MM.1S (cell line): Measurements from ENCODE around the gene FBXL12.

Experiments used
- DNase-seq: peaks from one replicate; pipeline ENCODE4 v3.0.0-alpha.2; 2015
- H2AFZ ChIP-seq: fragments of 300-600 bp; sonication (generic); 2 replicates; pipeline ENCODE4 v1.6.0; 2016; ENCODE audit warnings: antibody characterized with exemption, low read length
- H3F3A ChIP-seq: fragments of 300-600 bp; sonication (generic); 2 replicates; pipeline ENCODE4 v1.6.1; 2016; ENCODE audit warnings: mild to moderate bottlenecking, antibody characterized with exemption, low read length, moderate library complexity, mixed read lengths; ENCODE audit not compliant: insufficient read depth
- H3K27ac ChIP-seq: fragments of 300-600 bp; sonication (generic); 2 replicates; pipeline ENCODE4 v1.5.1; 2016; ENCODE audit warnings: mild to moderate bottlenecking, low read length
- H3K27me3 ChIP-seq: fragments of 300-600 bp; sonication (generic); replicated peaks from 2 replicates; pipeline ENCODE4 v1.6.0; 2016; ENCODE audit warnings: low read length; ENCODE audit not compliant: insufficient read depth
- H3K36me3 ChIP-seq: fragments of 300-600 bp; sonication (generic); replicated peaks from 2 replicates; pipeline ENCODE4 v1.6.1; 2016; ENCODE audit warnings: mild to moderate bottlenecking, low read length, mixed read lengths; ENCODE audit not compliant: insufficient read depth
- H3K4me1 ChIP-seq: fragments of 300-600 bp; sonication (generic); 2 replicates; pipeline ENCODE4 v1.6.1; 2016; ENCODE audit warnings: low read length, mixed read lengths
- H3K4me2 ChIP-seq: fragments of 300-600 bp; sonication (generic); 2 replicates; pipeline ENCODE4 v1.6.0; 2016; ENCODE audit warnings: low read depth, low read length
- H3K4me3 ChIP-seq: fragments of 300-600 bp; sonication (generic); 2 replicates; pipeline ENCODE4 v1.5.1; 2016; ENCODE audit warnings: low read length, mixed read lengths
- H3K79me2 ChIP-seq: fragments of 300-600 bp; sonication (generic); 2 replicates; pipeline ENCODE4 v1.6.1; 2016; ENCODE audit warnings: mixed run types, low read length, mixed read lengths
- H3K9ac ChIP-seq: fragments of 300-600 bp; sonication (generic); 2 replicates; pipeline ENCODE4 v1.6.1; 2016; ENCODE audit warnings: low read length, mixed read lengths
- H3K9me2 ChIP-seq: fragments of 300-600 bp; sonication (generic); replicated peaks from 2 replicates; pipeline ENCODE4 v1.6.1; 2016; ENCODE audit warnings: mild to moderate bottlenecking, low read length, mixed read lengths; ENCODE audit not compliant: insufficient read depth
- H3K9me3 ChIP-seq: fragments of 300-600 bp; sonication (generic); replicated peaks from 2 replicates; pipeline ENCODE4 v1.6.1; 2016; ENCODE audit warnings: mild to moderate bottlenecking, low read length, mixed read lengths; ENCODE audit not compliant: insufficient read depth
- H4K20me1 ChIP-seq: fragments of 300-600 bp; sonication (generic); 2 replicates; pipeline ENCODE4 v1.6.1; 2016; ENCODE audit warnings: mild to moderate bottlenecking, low read length, moderate library complexity, mixed read lengths; ENCODE audit not compliant: insufficient read depth
- EZH2 ChIP-seq: fragments of 300-600 bp; sonication (generic); optimal IDR thresholded peaks from 2 replicates; pipeline ENCODE3; 2017; ENCODE audit warnings: low read depth, mild to moderate bottlenecking, antibody characterized with exemption, low read length, mixed read lengths
- EZH2phosphoT487 ChIP-seq: fragments of 300-600 bp; sonication (generic); IDR thresholded peaks from 2 replicates; pipeline ENCODE4 v1.6.1; 2018; ENCODE audit warnings: antibody characterized with exemption, low read length
- TF ChIP-seq, protein P1 (sequence below): fragments of 300-600 bp; sonication (generic); IDR thresholded peaks from 2 replicates; pipeline ENCODE4 v1.5.1; 2016; ENCODE audit warnings: antibody characterized with exemption, low read length, mixed read lengths

FBXL12 gene

GRCh38 chr19:9860407-9860806 is 41.5 kb upstream of the FBXL12 start:
- TF ChIP-seq, protein P1, sequence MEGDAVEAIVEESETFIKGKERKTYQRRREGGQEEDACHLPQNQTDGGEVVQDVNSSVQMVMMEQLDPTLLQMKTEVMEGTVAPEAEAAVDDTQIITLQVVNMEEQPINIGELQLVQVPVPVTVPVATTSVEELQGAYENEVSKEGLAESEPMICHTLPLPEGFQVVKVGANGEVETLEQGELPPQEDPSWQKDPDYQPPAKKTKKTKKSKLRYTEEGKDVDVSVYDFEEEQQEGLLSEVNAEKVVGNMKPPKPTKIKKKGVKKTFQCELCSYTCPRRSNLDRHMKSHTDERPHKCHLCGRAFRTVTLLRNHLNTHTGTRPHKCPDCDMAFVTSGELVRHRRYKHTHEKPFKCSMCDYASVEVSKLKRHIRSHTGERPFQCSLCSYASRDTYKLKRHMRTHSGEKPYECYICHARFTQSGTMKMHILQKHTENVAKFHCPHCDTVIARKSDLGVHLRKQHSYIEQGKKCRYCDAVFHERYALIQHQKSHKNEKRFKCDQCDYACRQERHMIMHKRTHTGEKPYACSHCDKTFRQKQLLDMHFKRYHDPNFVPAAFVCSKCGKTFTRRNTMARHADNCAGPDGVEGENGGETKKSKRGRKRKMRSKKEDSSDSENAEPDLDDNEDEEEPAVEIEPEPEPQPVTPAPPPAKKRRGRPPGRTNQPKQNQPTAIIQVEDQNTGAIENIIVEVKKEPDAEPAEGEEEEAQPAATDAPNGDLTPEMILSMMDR, result no peak
- TF ChIP-seq EZH2 (no peak), EZH2phosphoT487 (no peak)
- no peaks in the 10 kb centered on the region for H3K9me3 ChIP-seq
- no peaks in the 10 kb centered on the region for H3K36me3 ChIP-seq
- H3K9ac ChIP-seq, result no peak overlapping the region
- no peaks in the 10 kb centered on the region for H3K9me2 ChIP-seq
- no peak overlapping the region for H3K4me3 ChIP-seq
- no peak overlapping the region for H3K27ac ChIP-seq
- H3K4me2 ChIP-seq, result no peak overlapping the region
- H2AFZ ChIP-seq, result no peak overlapping the region
- H3F3A ChIP-seq, result no peaks in the 10 kb centered on the region
- no peaks in the 10 kb centered on the region for H3K27me3 ChIP-seq
- no peaks in the 10 kb centered on the region for H3K79me2 ChIP-seq
- DNase-seq, result no peak
- H4K20me1 ChIP-seq, result no peaks in the 10 kb centered on the region
- H3K4me1 ChIP-seq, result no peaks in the 10 kb centered on the region

GRCh38 chr19:9858766-9859165 is 39.9 kb upstream of the FBXL12 start:
- H3K4me1 ChIP-seq, result no peaks in the 10 kb centered on the region
- no peak overlapping the region for H3K4me2 ChIP-seq

GRCh38 chr19:9857920-9858746 is 39.3 kb upstream of the FBXL12 start:
- no peak overlapping the region for H3K9ac ChIP-seq
- no peak overlapping the region for H3K4me3 ChIP-seq
- no peak overlapping the region for H2AFZ ChIP-seq
- H3K36me3 ChIP-seq, result no peaks in the 10 kb centered on the region
- H3K9me3 ChIP-seq, result no peaks in the 10 kb centered on the region
- no peaks in the 10 kb centered on the region for H3K79me2 ChIP-seq
- H3K4me1 ChIP-seq, result no peaks in the 10 kb centered on the region
- no peak for DNase-seq
- no peaks in the 10 kb centered on the region for H3K27me3 ChIP-seq
- no peaks in the 10 kb centered on the region for H3F3A ChIP-seq
- H3K4me2 ChIP-seq, result no peak overlapping the region
- H4K20me1 ChIP-seq, result no peaks in the 10 kb centered on the region
- TF ChIP-seq EZH2 (no peak), EZH2phosphoT487 (no peak)
- TF ChIP-seq, protein P1, result no peak
- H3K9me2 ChIP-seq, result no peaks in the 10 kb centered on the region
- no peak overlapping the region for H3K27ac ChIP-seq

More at GRCh38 chr19:9858766-9859165, 39.9 kb upstream of the FBXL12 start:
- Histone ChIP-seq H2AFZ (no peak overlapping the region), H3K27me3 (no peaks in the 10 kb centered on the region), H3K36me3 (no peaks in the 10 kb centered on the region), H3K27ac (no peak overlapping the region), H4K20me1 (no peaks in the 10 kb centered on the region), H3K9me2 (no peaks in the 10 kb centered on the region), H3K9me3 (no peaks in the 10 kb centered on the region), H3K9ac (no peak overlapping the region), H3K79me2 (no peaks in the 10 kb centered on the region), H3F3A (no peaks in the 10 kb centered on the region), H3K4me3 (no peak overlapping the region)
- no peak for TF ChIP-seq EZH2
- no peak for DNase-seq

DNA sequence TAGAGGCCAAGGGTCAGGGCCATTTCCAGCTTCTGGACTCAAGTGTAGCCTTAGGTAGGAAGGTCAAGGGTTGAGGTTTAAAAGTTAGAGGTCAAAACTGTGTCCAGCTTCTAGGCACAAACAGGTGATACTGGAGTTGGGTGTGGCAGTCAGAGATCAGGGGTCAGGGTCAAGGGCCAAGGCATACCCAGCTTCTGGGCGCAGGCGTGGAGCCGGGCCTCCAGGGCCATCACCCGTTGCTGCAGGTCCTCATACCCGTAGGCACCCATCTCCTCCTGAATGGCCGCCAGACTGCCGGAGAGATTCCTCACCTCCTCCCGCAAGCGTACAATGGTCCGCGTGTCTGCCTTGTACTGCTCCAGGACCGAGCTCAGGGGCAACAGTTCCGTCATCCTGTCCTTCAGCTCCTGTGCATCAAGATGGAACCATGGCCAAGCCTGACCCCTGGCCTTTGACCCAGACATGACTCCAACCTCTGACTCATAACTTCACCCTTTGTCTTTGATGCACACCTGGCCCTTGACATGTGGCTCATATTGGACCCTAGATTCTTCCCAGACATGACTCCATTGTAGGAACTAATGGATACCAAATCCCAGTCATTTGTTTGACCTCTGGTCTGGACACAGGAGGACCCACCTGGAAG is 38.3 kb upstream of the FBXL12 start:
- Histone ChIP-seq H3K4me3 (no peak overlapping the region), H3K4me2 (no peak overlapping the region), H3K27ac (no peak overlapping the region), H4K20me1 (no peaks in the 10 kb centered on the region), H2AFZ (no peak overlapping the region), H3K27me3 (no peaks in the 10 kb centered on the region), H3K79me2 (no peaks in the 10 kb centered on the region), H3K9me2 (no peaks in the 10 kb centered on the region), H3K9me3 (no peaks in the 10 kb centered on the region), H3K9ac (no peak overlapping the region), H3K36me3 (no peaks in the 10 kb centered on the region), H3F3A (no peaks in the 10 kb centered on the region), H3K4me1 (no peaks in the 10 kb centered on the region)
- no peak for DNase-seq
- TF ChIP-seq, protein P1, result no peak
- TF ChIP-seq EZH2, result no peak
